ENCODE measurements around the gene XYLT1.

Gene XYLT1

GRCh38 chr16:17504050-17504449, 33.3 kb upstream of the XYLT1 start:
- H3K27ac ChIP-seq: no peak overlapping the region
- intact Hi-C loops (cut with DNase I; ENCODE audit: low total_unique reads): no loop called here
- peaks cover 0 to 8% (median 7%) of the 10 kb centered on the region in 3 donors for H3K9me3 ChIP-seq
- peaks cover 0 to 3% of the 10 kb centered on the region in 2 donors for H3K27me3 ChIP-seq
- no peak for DNase-seq
- H3K36me3 ChIP-seq: no peaks in the 10 kb centered on the region
- no peaks in the 10 kb centered on the region for H3K4me1 ChIP-seq
- no peak for TF ChIP-seq CTCF (IDR thresholded peaks at IDR 0.05)
- H3K4me3 ChIP-seq: no peak overlapping the region

GRCh38 chr16:17503331-17503730, 32.6 kb upstream of the XYLT1 start:
- TF ChIP-seq CTCF (IDR thresholded peaks at IDR 0.05): no peak
- H3K9me3 ChIP-seq: peaks cover 0 to 1% (median 1%) of the 10 kb centered on the region in 3 donors
- no peaks in the 10 kb centered on the region for H3K36me3 ChIP-seq
- H3K27ac ChIP-seq: no peak overlapping the region
- no peak for DNase-seq
- H3K27me3 ChIP-seq: peaks cover 0 to 3% of the 10 kb centered on the region in 2 donors
- no peak overlapping the region for H3K4me3 ChIP-seq
- no peaks in the 10 kb centered on the region for H3K4me1 ChIP-seq
- intact Hi-C loops (cut with DNase I; ENCODE audit: low total_unique reads): no loop called here

GRCh38 chr16:17501321-17501720, 30.6 kb upstream of the XYLT1 start:
- no peak for TF ChIP-seq CTCF (IDR thresholded peaks at IDR 0.05)
- Histone ChIP-seq H3K4me3 (no peak overlapping the region), H3K36me3 (no peaks in the 10 kb centered on the region), H3K4me1 (no peaks in the 10 kb centered on the region), H3K27me3 (peaks cover 0 to 5% of the 10 kb centered on the region in 2 donors), H3K27ac (no peak overlapping the region), H3K9me3 (no peaks in the 10 kb centered on the region)
- intact Hi-C loops (cut with DNase I; ENCODE audit: low total_unique reads): no loop called here
- DNase-seq: no peak

- no peak overlapping the region for H3K27ac ChIP-seq
- no peak for TF ChIP-seq CTCF (IDR thresholded peaks at IDR 0.05)
- H3K36me3 ChIP-seq: no peaks in the 10 kb centered on the region
- H3K4me3 ChIP-seq: no peak overlapping the region
- H3K9me3 ChIP-seq: no peaks in the 10 kb centered on the region
- intact Hi-C loops (cut with DNase I; ENCODE audit: low total_unique reads): no loop called here
- peaks cover 0 to 8% of the 10 kb centered on the region in 2 donors for H3K27me3 ChIP-seq
- H3K4me1 ChIP-seq: no peaks in the 10 kb centered on the region
- no peak for DNase-seq
Observed at GRCh38 chr16:17499223-17499902, 28.6 kb upstream of the XYLT1 start.

GRCh38 chr16:17497648-17498047, 26.9 kb upstream of the XYLT1 start:
- Histone ChIP-seq H3K27ac (no peak overlapping the region), H3K27me3 (peaks cover 0 to 8% of the 10 kb centered on the region in 2 donors), H3K36me3 (no peaks in the 10 kb centered on the region), H3K4me1 (no peaks in the 10 kb centered on the region), H3K4me3 (no peak overlapping the region), H3K9me3 (no peaks in the 10 kb centered on the region)
- TF ChIP-seq CTCF (IDR thresholded peaks at IDR 0.05): no peak
- intact Hi-C loops (cut with DNase I; ENCODE audit: low total_unique reads): no loop called here
- no peak for DNase-seq

Measured in tibial artery (tissue), 4 donors.